ENCODE data around the gene CD14.
"Not testable (repeated sequence)": the region's sequence is repeated elsewhere in the genome, so short reads cannot be mapped to it uniquely, and the experiment has no call there.

- not testable (repeated sequence) for TF ChIP-seq CTCF (IDR thresholded peaks at IDR 0.05); HOXB13 (CRISPR knock-in tag; IDR thresholded peaks at IDR 0.05; ENCODE audit: low read depth); EP300 (IDR thresholded peaks at IDR 0.05)
These were observed 8.1 kb downstream of the CD14 start for GRCh38 chr5:140624886-140625285.
